Esophagus muscularis mucosa (tissue), 4 donors: ENCODE results near the gene NMT2.

Experiments
- CTCF ChIP-seq, 3 experiments: fragments of 200-600 bp in 2 of 3; fragments of 450-650 bp in 1 of 3; sonication (generic) in 2 of 3; IDR thresholded peaks; one replicate each; pipeline ENCODE4 v1.5.1; 2017 to 2019; ENCODE audit warnings: antibody characterized with exemption in 3 of 3, mild to moderate bottlenecking in 2 of 3, moderate library complexity in 1 of 3
- EP300 ChIP-seq: sonication (generic); formaldehyde crosslinking; IDR thresholded peaks from one replicate; pipeline ENCODE4 v1.6.1; 2017; ENCODE audit warnings: antibody characterized with exemption
- POLR2A ChIP-seq: fragments of 450-650 bp; IDR thresholded peaks from one replicate; pipeline ENCODE4 v1.6.1; 2017; ENCODE audit warnings: antibody characterized with exemption, moderate library complexity, mild to moderate bottlenecking, low read depth

DNA sequence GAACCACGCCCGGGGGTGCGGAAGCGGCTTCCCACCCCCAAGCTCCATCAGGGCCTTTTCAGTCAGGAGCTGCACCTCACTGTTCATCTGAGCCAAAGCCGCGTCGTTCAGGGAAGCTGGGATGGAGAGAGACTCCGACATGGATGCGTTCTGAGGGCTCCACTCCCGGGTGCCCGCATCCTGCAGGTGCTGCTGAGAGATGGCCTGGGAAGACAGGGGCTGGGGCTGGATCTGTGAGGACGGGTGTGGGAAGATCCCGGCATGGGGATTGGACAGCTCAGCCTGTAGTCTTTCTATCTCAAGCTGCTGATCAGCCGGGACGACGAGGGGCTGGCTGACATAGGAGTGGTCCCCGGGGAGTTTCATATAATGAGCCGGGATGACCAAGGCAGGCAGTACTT is 45.0 kb upstream of the NMT2 start:
- TF ChIP-seq EP300 (no peak), POLR2A (no peak), CTCF (IDR thresholded peaks at IDR 0.05) (no peak)
